Adrenal gland (tissue), 12 donors: ENCODE measurements around the gene CCNB2. TPM values are rescaled to one million over a fixed set of nuclear protein-coding genes. Genes with fewer than 3 reads are reported as not detected.
A peak's percentile ranks its signal among the peaks of the same experiment; 100 is the strongest.

Experiments used
- DNase-seq, 7 donors: peaks; one replicate each; pipeline ENCODE4 v3.0.0-alpha.2; 2019 to 2020
- H3K27ac ChIP-seq, 5 donors: fragments of 200-600 bp; sonication (generic) in 4 of 5; 1 replicate in 3 of 5; 2 replicates in 2 of 5; pipeline versions ENCODE4 v1.5.1 to v1.8.0; 2016 to 2020; ENCODE audit warnings: mild to moderate bottlenecking in 1 of 5
- H3K27me3 ChIP-seq: fragments of 200-600 bp; 2 replicates; pipeline ENCODE4 v1.8.0; 2021
- H3K36me3 ChIP-seq, 2 donors: fragments of 200-600 bp; replicated peaks in 1 of 2; 1 replicate in 1 of 2; 2 replicates in 1 of 2; pipeline versions ENCODE4 v1.5.1 to v1.8.0; 2018 to 2022
- H3K4me1 ChIP-seq, 2 donors: fragments of 200-600 bp; replicated peaks in 1 of 2; 1 replicate in 1 of 2; 2 replicates in 1 of 2; pipeline versions ENCODE4 v1.5.1 to v1.8.0; 2018 to 2021
- H3K4me3 ChIP-seq, 4 donors: fragments of 200-600 bp; sonication (generic) in 3 of 4; one replicate each; pipeline ENCODE4 v1.5.1; 2016 to 2018
- H3K9me3 ChIP-seq, 3 donors: fragments of 200-600 bp; sonication (generic) in 1 of 3; replicated peaks in 1 of 3; 1 replicate in 2 of 3; 2 replicates in 1 of 3; pipeline versions ENCODE4 v1.5.1 to v1.8.0; 2016 to 2021
- CTCF ChIP-seq, 6 experiments: fragments of 450-650 bp in 4 of 6; fragments of 200-600 bp in 2 of 6; sonication (generic) in 1 of 6; IDR thresholded peaks; 1 replicate in 5 of 6; 2 replicates in 1 of 6; pipeline versions ENCODE4 v1.5.1 to v1.8.0; 2016 to 2021; ENCODE audit warnings: antibody characterized with exemption in 6 of 6, mild to moderate bottlenecking in 2 of 6, moderate library complexity in 1 of 6
- POLR2A ChIP-seq, 2 donors: fragments of 450-650 bp; IDR thresholded peaks; one replicate each; pipeline ENCODE4 v1.6.1; 2017; ENCODE audit warnings: antibody characterized with exemption in 2 of 2, mild to moderate bottlenecking in 2 of 2, moderate library complexity in 1 of 2
- WGBS, 4 donors: extraction: QIAGEN DNeasy Blood & Tissue Kit in 2 of 4; methylation state at CpG; one replicate each; pipeline versions ENCODE4 v1.1.5 to v1.1.7; 2013 to 2017; 5-methylcytosine and 5-hydroxymethylcytosine counted together
- intact Hi-C, 2 donors: fragments of 100-400 bp; cut with DNase I; formaldehyde crosslinking; loops; one replicate each; pipeline versions ENCODE4 v1.14.1 to v1.15.0; 2022 to 2023
- microRNA counts, 2 donors: library from miRNA; unstranded; fragments of <30 nt; microRNA quantifications; one replicate each; lab custom pipeline; 2016
- microRNA-seq, 3 donors: library from miRNA; unstranded; fragments of <30 nt; microRNA quantifications; one replicate each; pipeline ENCODE4, GENCODE V29; 2017 to 2020
- polyA plus RNA-seq, 3 donors: library from polyadenylated mRNA; stranded (reverse); fragments of 200-250 nt in 2 of 3; fragments of 350-450 nt in 1 of 3; fragmentation: Illumina TruSeq in 1 of 3; extraction: RNeasy Lipid Tissue Mini Kit (QIAGEN cat#74804) in 1 of 3; gene quantifications; one replicate each; pipeline ENCODE4 v1.2.3, GENCODE V29; 2013 to 2014
- small RNA-seq, 2 donors: library from RNA; depleted of rRNA; stranded (forward); fragments of <200 nt; gene quantifications; one replicate each; pipeline ENCODE3, GENCODE V24; 2016
- total RNA-seq, 9 donors: library from RNA; depleted of rRNA in 4 of 9; stranded (reverse); fragments of >200 nt in 4 of 9; fragments of 120-200 nt in 1 of 9; fragmentation: NEBNext Ultra II Directional in 1 of 9; extraction: Animal tissue kit (Norgen Biotek cat#: 25700) in 1 of 9; gene quantifications; one replicate each; pipeline versions ENCODE4 v1.1.0 to v1.2.4, GENCODE V29; 2013 to 2023
- donor health status: healthy with polysubstance abuse.
- donor health status: Bipolar disorder and iron deficiency.
- donor health status: DM: yes; HTN: yes; CAD: no.
- donor health status: DM: no; HTN: no; CAD: no.
- donor health status: DM: no; HTN: no; CAD: no.
- donor health status: DM: yes; HTN: yes; CAD: no.

CCNB2 gene
- total and polyA plus RNA-seq, 12 donors, result 0.37 to 15.4 (median 1.4) TPM

- H3K4me1 ChIP-seq, result peaks cover 10 to 21% of the 10 kb centered on the region in 2 donors
Measured at GRCh38 chr15:59174151-59174834, 69.3 kb downstream of the CCNB2 start.

More at GRCh38 chr15:59174151-59174834, 69.3 kb downstream of the CCNB2 start:
- Histone ChIP-seq H3K4me3 (no peak overlapping the region), H3K36me3 (no peaks in the 10 kb centered on the region), H3K9me3 (no peaks in the 10 kb centered on the region), H3K27me3 (no peaks in the 10 kb centered on the region), H3K27ac (peak overlapping the region in 2 of 5 donors; percentile 25 to 50)
- WGBS, 4 donors, result 85 to 88% (median 87%) methylated on average over 12 of the region's 12 CpGs
- intact Hi-C loops, result loop anchor here in 1 of 2 donors (10.0 kb wide), 1 partner anchor 321 kb away; no protein-coding TSS in a partner anchor
- DNase-seq, result no peak
- TF ChIP-seq POLR2A (IDR thresholded peaks at IDR 0.05), result no peak
- no peak for TF ChIP-seq CTCF (IDR thresholded peaks at IDR 0.05)

MicroRNA genes within 50 kb of the gene (microRNA counts, 767-probe panel; counts per million panel counts)
- 0 counts per million in 2 donors for microRNA hsa-miR-2116-5p (lab: Ali Mortazavi, UCI)

Small RNA genes within 50 kb of the gene (microRNA-seq; reads per million reads assigned to microRNA genes)
- 0.76 to 3.1 (median 1.4) reads per million in 3 donors for gene MIR2116

Small RNA genes within 50 kb of the gene (small RNA-seq; reads per million reads assigned to genes)
- 0.08 to 0.12 reads per million in 2 donors for gene MIR2116

Other genes starting within 250 kb of the CCNB2 start
- 10 to 100 TPM; 31.4 to 80.5 (median 48.9) TPM for gene SLTM, start 171.5 kb upstream of the CCNB2 start, total RNA-seq
- 10 to 100 TPM; 56.6 to 87.0 (median 64.2) TPM for gene SLTM, start 171.5 kb upstream of the CCNB2 start, polyA plus RNA-seq
- gene RNF111, start 117.5 kb upstream of the CCNB2 start, total RNA-seq, result 10 to 100 TPM; 13.8 to 32.9 (median 27.8) TPM
- gene RNF111, start 117.5 kb upstream of the CCNB2 start, polyA plus RNA-seq, result 10 to 100 TPM in 1 of 3 donors, 1 to 10 TPM in 2; 5.7 to 41.6 (median 8.3) TPM
- gene LDHAL6B, start 101.7 kb downstream of the CCNB2 start, total RNA-seq, result not detected
- gene LDHAL6B, start 101.7 kb downstream of the CCNB2 start, polyA plus RNA-seq, result not detected